H9 (cell line): Measurements from ENCODE around the gene RBPJL. TPM values are rescaled to one million over a fixed set of nuclear protein-coding genes. Genes with fewer than 3 reads are reported as not detected.

Experiments
- DNase-seq: peaks from one replicate; pipeline ENCODE4 v3.0.0-alpha.2; 2017
- H2AFZ ChIP-seq: one replicate; pipeline ENCODE4 v1.6.1; 2013; ENCODE audit warnings: mild to moderate bottlenecking, low read length, control low read depth, moderate library complexity
- H2AK5ac ChIP-seq: 2 replicates; pipeline ENCODE4 v1.6.1; 2013; ENCODE audit warnings: low read length, control low read depth, mixed read lengths; ENCODE audit not compliant: insufficient read length
- H2BK120ac ChIP-seq: one replicate; pipeline ENCODE4 v1.6.1; 2013; ENCODE audit warnings: low read depth, mild to moderate bottlenecking, low read length, control low read depth, inconsistent platforms; ENCODE audit not compliant: poor library complexity, severe bottlenecking
- H2BK12ac ChIP-seq: 2 replicates; pipeline ENCODE4 v1.6.1; 2013; ENCODE audit warnings: low read length, control low read depth, mixed read lengths, low read depth; ENCODE audit not compliant: insufficient read length
- H2BK15ac ChIP-seq: 2 replicates; pipeline ENCODE4 v1.6.1; 2013; ENCODE audit warnings: low read depth, low read length, control low read depth
- H2BK20ac ChIP-seq: one replicate; pipeline ENCODE4 v1.6.1; 2013; ENCODE audit warnings: low read depth, mild to moderate bottlenecking, low read length, control low read depth, inconsistent platforms; ENCODE audit not compliant: poor library complexity, severe bottlenecking
- H2BK5ac ChIP-seq: 2 replicates; pipeline ENCODE4 v1.6.1; 2013; ENCODE audit warnings: low read length, control low read depth, mixed read lengths; ENCODE audit not compliant: insufficient read length
- H3K14ac ChIP-seq: 2 replicates; pipeline ENCODE4 v1.6.1; 2013; ENCODE audit warnings: low read length, control low read depth; ENCODE audit not compliant: insufficient read depth
- H3K18ac ChIP-seq: 2 replicates; pipeline ENCODE4 v1.6.1; 2013; ENCODE audit warnings: low read depth, mild to moderate bottlenecking, mixed read lengths, low read length, control low read depth; ENCODE audit not compliant: insufficient read length
- H3K23ac ChIP-seq: 2 replicates; pipeline ENCODE4 v1.6.1; 2013; ENCODE audit warnings: low read length, control low read depth, mixed read lengths, low read depth; ENCODE audit not compliant: insufficient read length
- H3K23me2 ChIP-seq: 2 replicates; pipeline ENCODE4 v1.6.1; 2013; ENCODE audit warnings: low read depth, mild to moderate bottlenecking, mixed read lengths, low read length, control low read depth; ENCODE audit not compliant: insufficient read length, poor library complexity, severe bottlenecking
- H3K27ac ChIP-seq: 2 replicates; pipeline ENCODE4 v1.5.1; 2013; ENCODE audit warnings: low read length, control low read depth, mixed read lengths, low read depth; ENCODE audit not compliant: insufficient read length
- H3K27me3 ChIP-seq: 2 replicates; pipeline ENCODE4 v1.6.1; 2013; ENCODE audit warnings: low read length, control low read depth, inconsistent platforms; ENCODE audit not compliant: insufficient read depth
- H3K4ac ChIP-seq: 2 replicates; pipeline ENCODE4 v1.6.1; 2013; ENCODE audit warnings: low read depth, mild to moderate bottlenecking, control low read depth, inconsistent platforms, low read length, moderate library complexity
- H3K4me1 ChIP-seq: 2 replicates; pipeline ENCODE4 v1.6.1; 2013; ENCODE audit warnings: low read length, control low read depth, inconsistent platforms; ENCODE audit not compliant: insufficient read depth
- H3K4me2 ChIP-seq: 2 replicates; pipeline ENCODE4 v1.6.1; 2013; ENCODE audit warnings: low read length, control low read depth, mixed read lengths; ENCODE audit not compliant: insufficient read length, insufficient read depth
- H3K56ac ChIP-seq: 2 replicates; pipeline ENCODE4 v1.6.1; 2013; ENCODE audit warnings: low read depth, mild to moderate bottlenecking, mixed read lengths, low read length, control low read depth; ENCODE audit not compliant: insufficient read length
- H3K79me1 ChIP-seq: 2 replicates; pipeline ENCODE4 v1.6.1; 2013; ENCODE audit warnings: low read depth, mild to moderate bottlenecking, moderate library complexity, low read length, control low read depth, inconsistent platforms; ENCODE audit not compliant: insufficient read depth, poor library complexity, severe bottlenecking
- H3K79me2 ChIP-seq: 2 replicates; pipeline ENCODE4 v1.6.1; 2013; ENCODE audit warnings: low read length, control low read depth, inconsistent platforms; ENCODE audit not compliant: insufficient read depth
- H3K9ac ChIP-seq: 2 replicates; pipeline ENCODE4 v1.6.1; 2013; ENCODE audit warnings: low read length, control low read depth, mixed read lengths; ENCODE audit not compliant: insufficient read length; ENCODE audit errors: extremely low read depth
- H3K9me3 ChIP-seq: one replicate; pipeline ENCODE4 v1.6.1; 2013; ENCODE audit warnings: low read depth, low read length, inconsistent platforms; ENCODE audit not compliant: control insufficient read depth
- H3T11ph ChIP-seq: one replicate; pipeline ENCODE4 v1.6.1; 2013; ENCODE audit warnings: mild to moderate bottlenecking, low read length, control low read depth, inconsistent platforms
- H4K20me1 ChIP-seq: one replicate; pipeline ENCODE4 v1.6.1; 2013; ENCODE audit not compliant: control insufficient read depth, insufficient read length, insufficient read depth
- H4K5ac ChIP-seq: 2 replicates; pipeline ENCODE4 v1.6.1; 2013; ENCODE audit warnings: low read depth, mild to moderate bottlenecking, mixed read lengths, low read length, control low read depth; ENCODE audit not compliant: insufficient read length
- H4K8ac ChIP-seq: replicated peaks from 2 replicates; pipeline ENCODE4 v1.6.1; 2013; ENCODE audit warnings: low read length, control low read depth, mixed read lengths, low read depth; ENCODE audit not compliant: insufficient read length
- H4K91ac ChIP-seq: 2 replicates; pipeline ENCODE4 v1.6.1; 2013; ENCODE audit warnings: low read depth, mild to moderate bottlenecking, moderate library complexity, mixed read lengths, low read length, control low read depth; ENCODE audit not compliant: insufficient read length
- H3K27ac Mint-ChIP-seq, 3 experiments: 2 replicates in 2 of 3; 3 replicates in 1 of 3; pipeline ENCODE4 v1.8.0; 2020 to 2021; ENCODE audit warnings: mixed read lengths in 3 of 3, mild to moderate bottlenecking in 1 of 3, moderate library complexity in 1 of 3
- H3K27me3 Mint-ChIP-seq: 2 replicates; pipeline ENCODE4 v1.8.0; 2021; ENCODE audit warnings: low read depth, mild to moderate bottlenecking, moderate library complexity, mixed read lengths
- H3K36me3 Mint-ChIP-seq, 3 experiments: 2 replicates in 2 of 3; 3 replicates in 1 of 3; pipeline ENCODE4 v1.8.0; 2020 to 2021; ENCODE audit warnings: low read depth in 3 of 3, mixed read lengths in 3 of 3; ENCODE audit not compliant: insufficient read depth in 1 of 3
- H3K4me1 Mint-ChIP-seq, 2 experiments: 2 replicates each; pipeline ENCODE4 v1.8.0; 2020; ENCODE audit warnings: mixed read lengths in 2 of 2
- H3K4me3 Mint-ChIP-seq, 2 experiments: 2 replicates in 1 of 2; 3 replicates in 1 of 2; pipeline ENCODE4 v1.8.0; 2020 to 2021; ENCODE audit warnings: mild to moderate bottlenecking in 2 of 2, mixed read lengths in 2 of 2, moderate library complexity in 1 of 2
- H3K9me3 Mint-ChIP-seq, 2 experiments: 2 replicates in 1 of 2; 3 replicates in 1 of 2; pipeline ENCODE4 v1.8.0; 2020; ENCODE audit warnings: mild to moderate bottlenecking in 2 of 2, mixed read lengths in 2 of 2, moderate library complexity in 1 of 2
- WGBS: extraction: QIAGEN DNeasy Blood & Tissue Kit; methylation state at CpG from one replicate; pipeline ENCODE4 v1.1.7; 2013; ENCODE audit warnings: missing lambda C conversion rate, low lambda C conversion rate, mixed read lengths; ENCODE audit not compliant: insufficient read length; ENCODE audit errors: extremely low coverage; 5-methylcytosine and 5-hydroxymethylcytosine counted together
- total RNA-seq: library from RNA; stranded (reverse); gene quantifications from 2 replicates; pipeline ENCODE4 v1.2.1, GENCODE V29; 2021
- TF ChIP-seq, protein P1 (sequence below): fragments of 200-600 bp; sonication (generic); conservative IDR thresholded peaks from 3 replicates; pipeline ENCODE4 v1.8.0; 2021; ENCODE audit warnings: antibody characterized with exemption, mild to moderate bottlenecking

Gene RBPJL
- total RNA-seq, 1 experiment from 2014 or later: 0.28 TPM

DNA sequence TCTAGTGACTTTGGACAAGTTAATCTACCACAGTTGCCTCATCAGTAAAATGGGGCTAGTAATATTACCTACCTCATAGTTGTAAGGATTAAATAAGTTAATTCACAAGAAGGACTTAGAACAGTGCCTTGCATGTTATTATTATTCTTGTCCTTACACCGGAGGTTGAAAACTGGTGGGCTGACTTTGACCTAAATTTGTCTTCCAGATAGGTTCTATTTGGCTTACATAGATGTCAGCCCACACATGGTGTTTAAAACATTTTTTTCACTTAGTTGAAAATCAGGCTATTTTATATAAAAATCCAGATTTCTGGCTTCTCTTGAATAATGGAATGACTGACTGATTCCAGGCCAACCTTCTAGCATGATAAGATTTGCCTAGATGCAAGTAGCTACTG is 59.6 kb downstream of the RBPJL start:
- H4K20me1 ChIP-seq: no peaks in the 10 kb centered on the region
- no CpG with 5 or more reads among the region's 1 CpG for WGBS

More for the DNA sequence above, 59.6 kb downstream of the RBPJL start:
- Histone ChIP-seq H3K9me3 (no peaks in the 10 kb centered on the region), H3K27me3 (no peaks in the 10 kb centered on the region), H3K4ac (no peak overlapping the region), H4K91ac (no peak overlapping the region), H3T11ph (no peak overlapping the region), H3K4me1 (peaks cover 6% of the 10 kb centered on the region; the same call in 1 of the 2 replicates), H2AFZ (no peak overlapping the region), H3K23me2 (peaks cover 9% of the 10 kb centered on the region), H3K56ac (no peak overlapping the region), H2BK5ac (no peak overlapping the region), H4K5ac (no peak overlapping the region), H3K27ac (no peak overlapping the region), H3K14ac (no peak overlapping the region), H4K8ac (no peak overlapping the region), H3K79me1 (peaks cover 2% of the 10 kb centered on the region), H2BK12ac (no peak overlapping the region), H2BK15ac (no peak overlapping the region), H3K18ac (no peak overlapping the region), H3K4me2 (no peak overlapping the region), H2AK5ac (no peak overlapping the region), H2BK120ac (no peak overlapping the region), H3K79me2 (no peaks in the 10 kb centered on the region; the same call in 1 of the 2 replicates), H2BK20ac (no peak overlapping the region), H3K23ac (no peak overlapping the region), H3K9ac (no peak overlapping the region)
- no peak for DNase-seq
- no peak overlapping the region for H3K27ac Mint-ChIP-seq
- H3K4me1 Mint-ChIP-seq: peaks cover 9 to 10% of the 10 kb centered on the region in 2 experiments
- H3K27me3 Mint-ChIP-seq: no peaks in the 10 kb centered on the region
- H3K4me3 Mint-ChIP-seq: no peak overlapping the region
- TF ChIP-seq, protein P1, sequence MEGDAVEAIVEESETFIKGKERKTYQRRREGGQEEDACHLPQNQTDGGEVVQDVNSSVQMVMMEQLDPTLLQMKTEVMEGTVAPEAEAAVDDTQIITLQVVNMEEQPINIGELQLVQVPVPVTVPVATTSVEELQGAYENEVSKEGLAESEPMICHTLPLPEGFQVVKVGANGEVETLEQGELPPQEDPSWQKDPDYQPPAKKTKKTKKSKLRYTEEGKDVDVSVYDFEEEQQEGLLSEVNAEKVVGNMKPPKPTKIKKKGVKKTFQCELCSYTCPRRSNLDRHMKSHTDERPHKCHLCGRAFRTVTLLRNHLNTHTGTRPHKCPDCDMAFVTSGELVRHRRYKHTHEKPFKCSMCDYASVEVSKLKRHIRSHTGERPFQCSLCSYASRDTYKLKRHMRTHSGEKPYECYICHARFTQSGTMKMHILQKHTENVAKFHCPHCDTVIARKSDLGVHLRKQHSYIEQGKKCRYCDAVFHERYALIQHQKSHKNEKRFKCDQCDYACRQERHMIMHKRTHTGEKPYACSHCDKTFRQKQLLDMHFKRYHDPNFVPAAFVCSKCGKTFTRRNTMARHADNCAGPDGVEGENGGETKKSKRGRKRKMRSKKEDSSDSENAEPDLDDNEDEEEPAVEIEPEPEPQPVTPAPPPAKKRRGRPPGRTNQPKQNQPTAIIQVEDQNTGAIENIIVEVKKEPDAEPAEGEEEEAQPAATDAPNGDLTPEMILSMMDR: no peak
- H3K9me3 Mint-ChIP-seq: no peaks in the 10 kb centered on the region
- peaks cover 6 to 35% (median 20%) of the 10 kb centered on the region in 3 experiments; a peak in 6 of 7 replicates for H3K36me3 Mint-ChIP-seq
